H1 (cell line): ENCODE results near the gene DHCR24. TPM values are rescaled to one million over a fixed set of nuclear protein-coding genes. Genes with fewer than 3 reads are reported as not detected.

Source experiments
- KDM5A ChIP-seq: fragments of 200-600 bp; IDR thresholded peaks from 2 replicates; pipeline ENCODE4 v1.7.1; 2012; ENCODE audit warnings: mild to moderate bottlenecking, low read length, inconsistent platforms, mixed read lengths
- NANOG ChIP-seq: IDR thresholded peaks from 2 replicates; pipeline ENCODE4 v1.6.1; 2011; ENCODE audit warnings: low read length, low read depth, mild to moderate bottlenecking, inconsistent platforms; ENCODE audit not compliant: insufficient read depth, poor library complexity, severe bottlenecking
- SAP30 ChIP-seq: fragments of 300-600 bp; sonication (generic); IDR thresholded peaks from 2 replicates; pipeline ENCODE4 v1.7.1; 2012; ENCODE audit warnings: low read length, moderate library complexity, mild to moderate bottlenecking, inconsistent platforms; ENCODE audit not compliant: insufficient read depth, insufficient replicate concordance
- ZNF274 ChIP-seq: IDR thresholded peaks from 2 replicates; pipeline ENCODE4 v1.7.0; 2012; ENCODE audit warnings: low read length, borderline replicate concordance; ENCODE audit errors: extremely low read depth
- polyA plus RNA-seq, 7 experiments: library from polyadenylated mRNA; depleted of rRNA in 3 of 7; stranded (reverse) in 5 of 7; unstranded in 2 of 7; fragments of >200 nt in 5 of 7; fragments of 200-250 nt in 2 of 7; gene quantifications; 1 replicate in 5 of 7; 2 replicates in 1 of 7; 4 replicates in 1 of 7; pipeline versions ENCODE4 v1.2.1 to v1.2.3, GENCODE V29; 2011 to 2013; ENCODE audit warnings: missing spikeins in 2 of 7, mixed read lengths in 2 of 7
- total RNA-seq: library from RNA; stranded (reverse); fragmentation: NEBNext Ultra II Directional; extraction: Animal tissue kit (Norgen Biotek cat#: 25700); gene quantifications from 2 replicates; pipeline ENCODE4 v1.2.1, GENCODE V29; 2021
- TF ChIP-seq, protein P1 (sequence below): IDR thresholded peaks from 2 replicates; pipeline ENCODE4 v1.6.1; 2011; ENCODE audit warnings: low read length, improper control_type of control experiment
- TF ChIP-seq, protein P2 (sequence below): IDR thresholded peaks from 2 replicates; pipeline ENCODE4 v1.6.1; 2011; ENCODE audit warnings: low read depth, mild to moderate bottlenecking, low read length; ENCODE audit not compliant: insufficient read depth

DHCR24 gene
- total and polyA plus RNA-seq, 2 of the 8 experiments (the other 6 are each of a cell fraction or from before 2014, with no cell fraction given): 370 to 419 TPM

DNA sequence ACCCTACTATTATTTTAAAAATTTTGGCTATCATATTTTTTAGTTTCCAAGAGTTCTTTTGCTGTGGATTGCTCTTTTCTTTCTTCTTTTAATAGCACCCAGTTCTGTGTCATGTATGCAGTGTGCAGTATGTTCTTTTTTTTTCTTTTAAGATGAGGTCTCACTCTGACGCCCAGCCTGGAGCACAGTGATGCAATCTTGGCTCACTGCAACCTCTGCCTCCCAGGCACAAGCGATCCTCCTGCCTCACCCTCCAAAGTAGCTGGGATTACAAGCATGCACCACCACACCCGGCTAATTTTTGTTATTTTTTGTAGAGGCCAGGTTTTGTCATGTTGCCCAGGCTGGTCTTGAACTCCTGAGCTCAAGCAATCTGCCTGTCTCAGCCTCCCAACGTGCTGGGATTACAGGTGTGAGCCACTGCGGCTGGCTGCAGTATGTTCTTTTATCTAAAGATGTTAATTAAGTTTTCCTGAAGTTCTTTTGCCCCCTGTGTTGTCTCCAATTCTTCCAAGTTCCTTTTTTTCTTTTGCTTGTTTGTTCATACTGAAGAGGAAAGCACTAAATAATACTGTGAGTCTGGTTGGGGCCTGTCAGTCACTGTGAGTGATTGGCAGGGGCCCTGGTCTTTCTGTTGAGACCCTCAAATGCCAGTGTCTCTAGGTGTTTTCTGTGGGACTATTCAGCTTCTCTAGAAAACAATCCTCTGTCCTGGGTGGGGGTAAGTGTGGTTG is 68.4 kb downstream of the DHCR24 start (continued):
- TF ChIP-seq SAP30 (no peak), NANOG (no peak), ZNF274 (no peak), KDM5A (no peak)
- TF ChIP-seq, protein P1, sequence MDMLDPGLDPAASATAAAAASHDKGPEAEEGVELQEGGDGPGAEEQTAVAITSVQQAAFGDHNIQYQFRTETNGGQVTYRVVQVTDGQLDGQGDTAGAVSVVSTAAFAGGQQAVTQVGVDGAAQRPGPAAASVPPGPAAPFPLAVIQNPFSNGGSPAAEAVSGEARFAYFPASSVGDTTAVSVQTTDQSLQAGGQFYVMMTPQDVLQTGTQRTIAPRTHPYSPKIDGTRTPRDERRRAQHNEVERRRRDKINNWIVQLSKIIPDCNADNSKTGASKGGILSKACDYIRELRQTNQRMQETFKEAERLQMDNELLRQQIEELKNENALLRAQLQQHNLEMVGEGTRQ: no peak
- TF ChIP-seq, protein P2, sequence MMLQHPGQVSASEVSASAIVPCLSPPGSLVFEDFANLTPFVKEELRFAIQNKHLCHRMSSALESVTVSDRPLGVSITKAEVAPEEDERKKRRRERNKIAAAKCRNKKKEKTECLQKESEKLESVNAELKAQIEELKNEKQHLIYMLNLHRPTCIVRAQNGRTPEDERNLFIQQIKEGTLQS: no peak
- TF ChIP-seq, all 59 proteins: peak for 0
